T follicular helper cell (primary cell): ENCODE measurements around the gene TMEM31.
"Not testable (repeated sequence)": the region's sequence is repeated elsewhere in the genome, so short reads cannot be mapped to it uniquely, and the experiment has no call there.

ENCODE experiments used
- DNase-seq: peaks from one replicate; pipeline ENCODE4 v3.0.0-alpha.2; 2020; ENCODE audit warnings: low read depth

TMEM31 gene

DNA sequence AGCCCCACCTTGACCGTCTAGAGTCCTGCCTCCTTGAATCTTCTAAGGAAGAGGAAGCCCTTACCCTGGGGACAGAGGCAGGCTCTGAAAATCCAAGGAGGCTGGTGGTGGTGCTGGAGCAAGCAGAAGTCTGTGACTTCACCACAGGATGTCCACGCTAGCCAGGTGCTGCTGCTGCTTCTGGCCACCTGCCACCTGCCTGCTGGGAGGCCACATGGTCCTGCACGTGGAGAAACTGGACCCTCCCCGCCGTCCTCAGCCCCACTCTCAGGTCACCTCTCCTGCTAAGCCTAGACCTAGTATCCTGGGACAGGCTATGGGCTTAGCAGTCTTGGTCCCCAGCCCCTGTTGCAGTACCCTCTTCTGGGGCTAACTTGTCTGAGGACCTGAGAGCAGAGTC is 15.8 kb downstream of the TMEM31 start:
- DNase-seq, result no peak

GRCh38 chrX:103727115-103727514 is 16.4 kb downstream of the TMEM31 start:
- no peak for DNase-seq

- DNase-seq, result no peak
Measured at GRCh38 chrX:103729015-103729414, 18.3 kb downstream of the TMEM31 start.

GRCh38 chrX:103730147-103730795 is 19.6 kb downstream of the TMEM31 start:
- no peak for DNase-seq

- no peak for DNase-seq
Measured at GRCh38 chrX:103730796-103731493, 20.2 kb downstream of the TMEM31 start.

DNA sequence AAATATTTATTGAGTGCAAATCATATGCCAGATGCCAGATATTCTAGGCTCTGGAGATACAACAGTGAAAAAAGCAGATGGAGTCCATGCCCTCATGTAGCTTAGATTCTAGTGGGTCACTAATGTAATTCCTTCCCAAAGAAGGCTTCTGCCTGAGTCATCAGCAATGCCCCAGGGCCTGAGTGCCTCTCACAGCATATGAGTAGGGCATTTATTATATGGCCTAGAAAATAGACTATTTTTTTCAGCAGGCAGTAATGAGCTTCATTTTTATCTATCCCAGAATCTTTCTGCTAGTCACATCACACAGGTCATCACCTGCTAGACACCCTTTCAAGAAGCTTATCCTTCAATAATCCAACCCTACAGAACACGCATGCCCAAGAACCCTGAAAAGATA is 22.3 kb downstream of the TMEM31 start:
- no peak for DNase-seq

DNA sequence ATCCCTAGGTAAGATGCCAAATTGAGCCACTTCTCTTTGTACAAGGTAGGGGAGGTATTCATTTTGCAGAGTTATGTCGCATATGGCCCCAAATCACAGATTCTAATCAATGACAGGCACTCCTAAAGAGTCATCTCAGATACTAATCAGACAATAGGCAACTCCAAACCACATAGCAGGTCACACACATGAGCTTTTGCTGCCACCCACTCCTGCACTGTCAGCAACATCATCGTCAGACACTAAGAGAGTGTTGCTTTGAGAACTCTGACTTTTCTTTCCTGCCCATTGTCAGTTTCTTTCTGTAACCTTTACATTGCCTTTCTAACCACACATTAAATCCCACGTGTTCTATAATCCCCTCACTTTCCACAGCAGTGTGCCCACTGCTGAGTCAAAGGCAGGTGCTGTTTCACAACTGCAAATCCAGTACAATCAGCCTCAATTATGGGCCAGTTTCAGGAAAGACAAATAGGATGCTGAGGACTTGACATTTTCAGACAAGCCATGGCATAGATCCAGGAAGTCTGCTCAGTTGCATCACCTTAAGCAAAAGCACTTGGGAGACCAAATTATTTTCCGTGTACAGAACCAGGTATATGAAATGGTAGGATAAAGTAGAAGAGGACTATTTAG is 23.5 kb downstream of the TMEM31 start:
- no peak for DNase-seq

DNA sequence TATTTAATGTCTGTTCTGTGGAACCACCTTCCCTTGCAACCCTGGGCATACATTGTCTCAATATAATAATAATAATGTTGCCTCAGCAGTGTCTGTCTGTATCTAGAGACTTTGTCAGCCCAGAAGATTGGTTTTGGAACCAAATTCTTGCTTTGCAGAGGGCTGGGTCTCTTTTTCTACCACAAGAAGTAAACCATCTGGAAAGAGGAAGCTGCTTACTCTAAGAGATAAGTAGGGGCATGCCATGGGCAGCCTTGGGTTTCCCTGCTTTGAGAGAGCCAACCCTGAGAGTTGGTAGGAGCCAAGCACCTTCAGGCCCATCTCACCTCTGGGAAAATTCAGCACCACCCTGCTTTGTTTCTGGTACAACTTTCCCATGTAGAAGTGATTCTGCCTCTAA is 27.0 kb downstream of the TMEM31 start:
- no peak for DNase-seq

- DNase-seq, result no peak
Measured at GRCh38 chrX:103739421-103739820, 28.7 kb downstream of the TMEM31 start.

DNA sequence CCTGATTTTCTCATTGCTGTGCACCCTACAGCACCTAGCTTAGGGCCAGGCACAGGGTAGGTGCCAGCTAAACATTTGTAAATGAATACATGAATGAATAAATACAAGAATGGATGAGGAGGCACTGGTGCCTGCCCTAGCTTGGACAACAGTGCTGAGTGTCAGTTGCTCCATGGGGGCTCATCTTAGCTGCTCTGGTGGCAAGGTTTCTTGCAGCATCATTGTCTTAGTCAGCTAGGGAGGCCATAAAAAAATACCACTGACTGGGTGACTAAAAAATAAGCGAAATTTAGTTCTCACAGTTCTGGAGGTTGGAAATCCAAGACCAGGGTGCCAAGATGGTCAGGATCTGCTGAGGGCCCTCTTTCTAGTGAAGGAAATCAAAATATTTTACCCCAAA is 31.2 kb downstream of the TMEM31 start:
- no peak for DNase-seq

GRCh38 chrX:103742339-103742738 is 31.6 kb downstream of the TMEM31 start:
- DNase-seq, result no peak

GRCh38 chrX:103747163-103747562 is 36.5 kb downstream of the TMEM31 start:
- DNase-seq, result no peak

DNA sequence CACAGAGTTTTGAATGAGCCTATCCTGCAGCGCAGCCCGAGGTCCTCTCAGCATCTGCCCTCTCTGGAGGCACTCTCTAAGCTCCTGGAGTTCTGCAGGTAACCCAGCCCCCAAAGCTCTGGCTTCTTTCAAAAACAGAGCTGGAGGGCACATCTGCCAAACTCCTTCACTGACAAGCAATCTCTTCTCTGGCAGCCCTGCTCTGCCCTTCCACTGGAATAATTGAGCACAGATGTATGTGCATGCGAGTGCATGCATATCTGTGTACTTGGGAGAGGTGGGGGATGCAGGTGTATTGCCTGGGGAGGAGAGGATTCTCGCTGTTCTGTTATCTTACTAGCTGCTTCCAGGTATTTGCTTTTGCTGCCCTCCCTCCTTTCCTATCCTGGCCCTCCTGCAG is 43.7 kb downstream of the TMEM31 start:
- DNase-seq, result no peak

- DNase-seq, result no peak
Measured at GRCh38 chrX:103756736-103757135, 46.0 kb downstream of the TMEM31 start.

DNA sequence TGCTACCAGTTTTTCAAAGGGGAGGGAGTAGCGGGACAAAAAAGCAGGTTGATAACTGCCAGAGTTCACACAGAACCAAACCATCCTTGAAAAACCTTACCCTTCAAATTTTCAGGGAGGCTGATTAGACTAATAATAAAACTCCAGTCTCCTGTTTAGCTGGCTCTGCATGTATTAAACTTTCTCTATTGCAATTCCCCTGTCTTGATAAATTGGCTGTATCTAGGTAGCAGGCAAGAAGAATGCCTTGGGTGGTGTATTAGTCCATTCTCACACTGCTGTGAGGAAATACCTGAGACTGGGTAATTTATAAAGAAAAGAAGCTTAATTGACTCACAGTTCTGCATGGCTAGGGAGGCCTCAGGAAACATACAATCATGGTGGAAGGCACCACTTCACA is 47.8 kb downstream of the TMEM31 start:
- no peak for DNase-seq

DNA sequence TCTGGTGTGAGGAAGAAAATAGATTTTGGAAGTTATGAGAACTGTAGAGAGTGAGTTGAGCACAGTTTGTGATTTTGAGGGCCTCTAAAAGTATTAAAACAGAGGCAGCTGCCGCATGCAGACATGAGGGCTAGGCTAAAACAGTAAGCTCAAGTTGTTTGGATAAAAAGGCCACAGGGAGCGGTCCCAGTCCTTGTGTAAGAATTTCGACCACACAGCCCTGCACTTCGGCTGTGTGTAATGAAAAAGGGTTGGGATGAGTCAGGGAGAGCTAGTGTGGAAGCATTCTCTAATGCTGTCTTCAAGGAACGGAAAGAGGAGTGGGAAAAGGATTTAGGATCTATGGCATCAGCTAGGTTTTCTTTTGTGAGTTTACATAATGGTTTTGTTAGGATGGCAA is 52.8 kb downstream of the TMEM31 start:
- DNase-seq, result not testable (repeated sequence)
